Activated CD8-positive, alpha-beta memory T cell treated with anti-CD3 and anti-CD28 coated beads for 48 hours (primary cell): Measurements from ENCODE around the gene DAB1.

ENCODE experiments used
- DNase-seq, 3 experiments: peaks; one replicate each; pipeline ENCODE4 v3.0.0-alpha.2; 2020; ENCODE audit warnings: low read depth in 2 of 3, low spot score in 2 of 3

Gene DAB1

GRCh38 chr1:57418971-57419370 is 4.9 kb downstream of the DAB1 start:
- DNase-seq, result no peak

- DNase-seq, result no peak
Observed at GRCh38 chr1:57411262-57411661, 12.6 kb downstream of the DAB1 start.

- DNase-seq, result no peak
Observed at GRCh38 chr1:57410508-57410907, 13.4 kb downstream of the DAB1 start.

GRCh38 chr1:57407928-57408327 is 15.9 kb downstream of the DAB1 start:
- no peak for DNase-seq

GRCh38 chr1:57406428-57406970 is 17.4 kb downstream of the DAB1 start:
- DNase-seq, result no peak

GRCh38 chr1:57404884-57405283 is 19.0 kb downstream of the DAB1 start:
- DNase-seq, result no peak

GRCh38 chr1:57403201-57403600 is 20.7 kb downstream of the DAB1 start:
- no peak for DNase-seq

- no peak for DNase-seq
Observed at GRCh38 chr1:57401671-57402070, 22.2 kb downstream of the DAB1 start.

- no peak for DNase-seq
Observed at GRCh38 chr1:57400048-57400447, 23.8 kb downstream of the DAB1 start.

GRCh38 chr1:57393058-57393584 is 30.7 kb downstream of the DAB1 start:
- DNase-seq, result no peak

- no peak for DNase-seq
Observed at GRCh38 chr1:57385336-57385735, 38.5 kb downstream of the DAB1 start.

- no peak for DNase-seq
Observed at GRCh38 chr1:57384901-57385300, 39.0 kb downstream of the DAB1 start.

GRCh38 chr1:57384284-57384683 is 39.6 kb downstream of the DAB1 start:
- no peak for DNase-seq

GRCh38 chr1:57381871-57382270 is 42.0 kb downstream of the DAB1 start:
- no peak for DNase-seq

GRCh38 chr1:57381426-57381825 is 42.4 kb downstream of the DAB1 start:
- no peak for DNase-seq

GRCh38 chr1:57380923-57381322 is 42.9 kb downstream of the DAB1 start:
- no peak for DNase-seq

- DNase-seq, result no peak
Observed at GRCh38 chr1:57378534-57378933, 45.3 kb downstream of the DAB1 start.

GRCh38 chr1:57377339-57378139 is 46.3 kb downstream of the DAB1 start:
- no peak for DNase-seq

GRCh38 chr1:57376041-57376440 is 47.8 kb downstream of the DAB1 start:
- no peak for DNase-seq

GRCh38 chr1:57369889-57370288 is 54.0 kb downstream of the DAB1 start:
- DNase-seq, result no peak

GRCh38 chr1:57367945-57368344 is 55.9 kb downstream of the DAB1 start:
- no peak for DNase-seq

GRCh38 chr1:57363643-57364042 is 60.2 kb downstream of the DAB1 start:
- no peak for DNase-seq

- DNase-seq, result no peak
Observed at GRCh38 chr1:57363165-57363564, 60.7 kb downstream of the DAB1 start.
